Heart right ventricle (tissue), 16 donors: ENCODE data around the gene THY1. TPM values are rescaled to one million over a fixed set of nuclear protein-coding genes. Genes with fewer than 3 reads are reported as not detected.

Source experiments
- ATAC-seq, 8 donors: fragments of 200-7000 bp; cut with Tn5 transposase; one replicate each; pipeline ENCODE4 v1.9.1; 2020; ENCODE audit warnings: mild to moderate bottlenecking in 8 of 8, moderate library complexity in 8 of 8, moderate number of reproducible peaks in 1 of 8
- DNase-seq, 2 donors: peaks; one replicate each; pipeline ENCODE4 v3.0.0-alpha.2; 2020
- H3K27ac ChIP-seq, 10 donors: fragments of 200-600 bp; sonication (generic) in 2 of 10; one replicate each; pipeline versions ENCODE4 v1.5.0 to v1.8.0; 2020 to 2022; ENCODE audit warnings: mild to moderate bottlenecking in 3 of 10
- H3K27me3 ChIP-seq, 7 donors: fragments of 200-600 bp; one replicate each; pipeline ENCODE4 v1.8.0; 2021 to 2022; ENCODE audit warnings: mild to moderate bottlenecking in 2 of 7
- H3K36me3 ChIP-seq, 9 donors: fragments of 200-600 bp; sonication (generic) in 1 of 9; one replicate each; pipeline versions ENCODE4 v1.5.0 to v1.8.0; 2020 to 2022; ENCODE audit warnings: mild to moderate bottlenecking in 2 of 9
- H3K4me1 ChIP-seq, 9 donors: fragments of 200-600 bp; sonication (generic) in 1 of 9; one replicate each; pipeline versions ENCODE4 v1.5.0 to v1.8.0; 2020 to 2022; ENCODE audit warnings: mild to moderate bottlenecking in 4 of 9
- H3K4me3 ChIP-seq, 10 donors: fragments of 200-600 bp; sonication (generic) in 2 of 10; one replicate each; pipeline versions ENCODE4 v1.5.0 to v1.8.0; 2020 to 2022; ENCODE audit warnings: mild to moderate bottlenecking in 7 of 10, moderate library complexity in 2 of 10
- H3K9me3 ChIP-seq, 11 donors: fragments of 200-600 bp in 10 of 11; sonication (generic) in 2 of 11; one replicate each; pipeline versions ENCODE4 v1.5.0 to v1.8.0; 2013 to 2022; ENCODE audit warnings: mild to moderate bottlenecking in 2 of 11, control low read depth in 1 of 11, moderate library complexity in 1 of 11
- CTCF ChIP-seq, 9 donors: fragments of 200-600 bp; sonication (generic) in 2 of 9; IDR thresholded peaks; one replicate each; pipeline versions ENCODE4 v1.5.0 to v1.8.0; 2021 to 2022; ENCODE audit warnings: antibody characterized with exemption in 9 of 9, mild to moderate bottlenecking in 5 of 9, moderate library complexity in 1 of 9
- WGBS, 2 donors: extraction: QIAGEN DNeasy Blood & Tissue Kit; methylation state at CpG; one replicate each; pipeline ENCODE4 v1.1.7; 2013; ENCODE audit warnings: inconsistent platforms in 1 of 2; 5-methylcytosine and 5-hydroxymethylcytosine counted together
- intact Hi-C, 10 donors: fragments of 100-400 bp; cut with DNase I; formaldehyde crosslinking; loops; one replicate each; pipeline versions ENCODE4 v1.11.1 to v1.14.2; 2022
- polyA plus RNA-seq, 2 donors: library from polyadenylated mRNA; stranded (reverse); fragments of 200-250 nt; gene quantifications; one replicate each; pipeline ENCODE4 v1.2.3, GENCODE V29; 2013
- total RNA-seq, 10 donors: library from RNA; stranded (reverse); fragmentation: NEBNext Ultra II Directional in 3 of 10; extraction: Animal tissue kit (Norgen Biotek cat#: 25700) in 3 of 10; gene quantifications; one replicate each; pipeline versions ENCODE4 v1.2.1 to v1.2.4, GENCODE V29; 2021 to 2023
- donor health status: Arrhythmogenic right ventricular cardiomyopathy.
- donor health status: ischemic (EF 13 %, LVEDD 7.1; RV severe dilation, severe dysfunction).
- donor health status: healthy with polysubstance abuse.
- donor health status: DM: no; HTN: yes; CAD: no.
- donor health status: DM: no; HTN: no; CAD: no.
- donor health status: ischemic (EF 25% LVEDD 6.9; RV normal size, moderate dysfunction).
- donor health status: ischemic (EF 25% LVEDD 5.7; RV mildly dilated, moderate dysfunction).
- donor health status: healthy.
- donor health status: DM: yes; HTN: yes; CAD: no.
- donor health status: Ischemic cardiomyopathy.
- donor health status: ischemic (EF 35%, LVEDD 5.7; RV mildly dilated, moderate dysfunction).
- donor health status: nonischemic (EF 11% LVEDD 7.7; RV severe dilation, severe dysfunction).
- donor health status: DM: yes; HTN: yes; CAD: no.
- donor health status: PGD.
- donor health status: ischemic (EF 29% LVEDD 5.4; RV normal size, mild dysfunction).
- donor health status: nonischemic (EF 23%, LVEDD 6.1; RV moderate dilation, normal function).

The THY1 gene
- total and polyA plus RNA-seq, 12 donors: 0.61 to 26.6 (median 5.0) TPM

DNA sequence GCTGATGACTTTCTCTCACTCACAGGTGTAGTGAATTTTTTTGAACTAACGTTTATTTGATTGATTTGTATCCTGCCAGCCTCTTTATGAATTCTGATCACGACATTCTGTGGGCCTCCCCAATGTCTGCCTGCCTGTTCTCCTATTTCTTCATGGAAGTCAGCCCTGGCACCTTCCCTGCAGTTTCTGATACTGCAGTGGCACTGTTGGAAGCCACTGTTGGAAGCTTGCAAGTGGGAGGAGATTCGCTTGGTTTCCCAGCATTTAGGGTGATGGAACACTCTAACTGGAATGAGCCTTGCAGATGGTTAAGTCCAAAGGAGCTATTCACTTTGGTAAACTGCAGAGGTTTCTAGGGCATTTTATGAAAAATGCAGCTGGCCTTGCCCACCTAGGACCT lies 1.3 kb upstream of the THY1 start:
- ATAC-seq: no peak
- H3K27me3 ChIP-seq: peaks cover 0 to 53% (median 38%) of the 10 kb centered on the region in 7 donors
- H3K4me3 ChIP-seq: no peak overlapping the region
- 93 to 94% methylated on average over 3 of the region's 3 CpGs for WGBS, 2 donors
- TF ChIP-seq CTCF (IDR thresholded peaks at IDR 0.05): no peak
- intact Hi-C loops: loop anchor here in 1 of 10 donors (5.0 kb wide), 1 partner anchor 48 kb away; no protein-coding TSS in a partner anchor
- no peak overlapping the region for H3K27ac ChIP-seq
- DNase-seq: no peak
- H3K9me3 ChIP-seq: no peaks in the 10 kb centered on the region
- peaks cover 7 to 33% (median 18%) of the 10 kb centered on the region in 9 donors for H3K4me1 ChIP-seq
- H3K36me3 ChIP-seq: peaks cover 0 to 4% (median 0%) of the 10 kb centered on the region in 9 donors

- no peaks in the 10 kb centered on the region for H3K9me3 ChIP-seq
- peaks cover 7 to 33% (median 18%) of the 10 kb centered on the region in 9 donors for H3K4me1 ChIP-seq
- TF ChIP-seq CTCF (IDR thresholded peaks at IDR 0.05): no peak
- peaks cover 0 to 54% (median 41%) of the 10 kb centered on the region in 7 donors for H3K27me3 ChIP-seq
- ATAC-seq (peak in 3 of 8 donors; percentile 15 to 50 (median 41)), DNase-seq (no peak)
- H3K36me3 ChIP-seq: peaks cover 0 to 4% (median 0%) of the 10 kb centered on the region in 9 donors
- peak overlapping the region in 3 of 10 donors; percentile 52 to 75 (median 58) for H3K27ac ChIP-seq
- WGBS, 2 donors: 55 to 61% methylated on average over 14 of the region's 14 CpGs
- intact Hi-C loops: loop anchor here in 1 of 10 donors (5.0 kb wide), 1 partner anchor 49 kb away; no protein-coding TSS in a partner anchor
- H3K4me3 ChIP-seq: peak overlapping the region in 6 of 10 donors; percentile 59 to 64 (median 62)
Measured at GRCh38 chr11:119423509-119424254, 710 bp upstream of the THY1 start.

DNA sequence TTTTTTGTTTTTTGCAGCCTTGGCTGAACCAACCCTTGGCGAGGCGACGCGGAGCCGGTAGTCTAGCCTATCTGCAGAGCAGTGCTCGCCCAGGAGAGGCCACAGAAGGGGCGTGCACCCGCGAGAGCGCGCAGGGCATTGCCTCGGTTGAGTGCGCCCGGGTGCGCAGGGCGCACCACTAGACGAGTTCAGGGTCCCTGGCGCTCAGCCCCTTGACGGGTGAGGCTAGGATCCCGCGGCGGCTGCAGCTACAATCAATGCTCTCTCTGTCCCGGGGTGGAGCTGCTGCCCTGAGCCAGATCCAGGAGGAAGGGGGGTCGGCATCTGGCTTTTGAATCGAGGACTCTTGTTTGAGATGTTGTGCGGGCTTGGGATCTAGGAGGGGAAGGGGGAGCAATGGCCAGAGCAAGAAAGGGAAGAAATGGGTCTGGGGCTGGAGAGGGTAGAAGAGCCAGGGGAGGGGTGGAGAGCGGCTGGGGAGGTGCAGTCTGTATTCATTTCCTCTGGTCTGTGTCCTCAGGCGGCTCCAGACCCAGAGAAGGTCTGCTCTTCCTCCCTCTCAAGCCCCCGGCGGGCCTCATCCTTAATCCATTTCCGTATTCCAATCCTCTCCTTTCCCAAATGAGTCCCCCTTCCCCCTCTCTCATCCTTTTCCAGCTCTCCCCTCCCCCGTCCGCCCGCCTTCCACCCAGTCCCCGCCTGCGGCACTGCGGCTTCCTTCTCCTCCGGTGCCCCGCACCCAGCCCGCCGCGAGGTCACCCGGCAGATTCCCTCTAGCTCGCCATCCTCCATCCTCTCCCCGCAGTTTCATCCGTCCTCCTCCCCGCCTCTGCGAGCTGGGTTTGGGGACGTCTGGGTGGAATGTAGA lies 797 bp downstream of the THY1 start:
- peaks cover 0 to 4% (median 0%) of the 10 kb centered on the region in 9 donors for H3K36me3 ChIP-seq
- H3K27ac ChIP-seq: peak overlapping the region in 6 of 10 donors; percentile 22 to 75 (median 55)

More for the DNA sequence above, 797 bp downstream of the THY1 start:
- ATAC-seq: peak in 7 of 8 donors; percentile 26 to 73 (median 50)
- Histone ChIP-seq H3K9me3 (no peaks in the 10 kb centered on the region), H3K4me1 (peaks cover 7 to 33% (median 18%) of the 10 kb centered on the region in 9 donors), H3K4me3 (peak overlapping the region; percentile 4 to 64 (median 60)), H3K27me3 (peaks cover 0 to 54% (median 48%) of the 10 kb centered on the region in 7 donors)
- no peak for TF ChIP-seq CTCF (IDR thresholded peaks at IDR 0.05)
- WGBS, 2 donors: 1% methylated on average over 48 to 49 of the region's 49 CpGs
- intact Hi-C loops: loop anchor here in 1 of 10 donors (5.0 kb wide), 1 partner anchor 50 kb away; no protein-coding TSS in a partner anchor
- DNase-seq: peak in 1 of 2 donors; percentile 30
